Endothelial cell of umbilical vein (primary cell): ENCODE data around the gene MORC3. TPM values are rescaled to one million over a fixed set of nuclear protein-coding genes. Genes with fewer than 3 reads are reported as not detected.

Experiments used
- BruUV-seq: library from RNA; stranded (reverse); fragments of 400-500 nt; replicated peaks from 2 replicates; lab custom pipeline; 2021; lab: Mats Ljungman, UMichigan
- CTCF ChIA-PET: fragments of 300-600, 350-600 bp; sonication (Branson Sonifier 250); formaldehyde crosslinking; loops from one replicate; lab custom pipeline; 2021; ENCODE audit warnings: antibody characterized with exemption, inconsistent platforms; lab: Charles Lee
- POLR2A ChIA-PET: fragments of 300-600, 350-600 bp; sonication (Branson Sonifier 250); formaldehyde crosslinking; loops from one replicate; lab custom pipeline; 2021; ENCODE audit warnings: antibody characterized with exemption, inconsistent platforms; lab: Charles Lee
- DNase-seq: peaks from one replicate; pipeline ENCODE4 v3.0.0-alpha.2; 2011; ENCODE audit warnings: low read depth, low spot score
- FAIRE-seq: peaks from 2 replicates; lab custom pipeline; 2011; peaks lifted over from hg19 to GRCh38; lab: Jason Lieb, UNC
- H2AFZ ChIP-seq: 2 replicates; pipeline ENCODE4 v1.6.0; 2012; ENCODE audit warnings: low read depth, low read length, control low read depth, inconsistent platforms
- H3K27ac ChIP-seq: 2 replicates; pipeline ENCODE4 v1.5.1; 2011; ENCODE audit warnings: low read depth, mild to moderate bottlenecking, control low read depth, low read length, moderate library complexity; ENCODE audit not compliant: insufficient read depth
- H3K27me3 ChIP-seq, 2 experiments: 2 replicates each; pipeline versions ENCODE4 v1.6.0 to v1.6.1; 2011; ENCODE audit warnings: low read length in 2 of 2, mixed read lengths in 1 of 2; ENCODE audit not compliant: control insufficient read depth in 2 of 2, insufficient read depth in 2 of 2
- H3K36me3 ChIP-seq, 2 experiments: 2 replicates in 1 of 2; 3 replicates in 1 of 2; pipeline ENCODE4 v1.5.1; 2011; ENCODE audit warnings: low read length in 2 of 2, mild to moderate bottlenecking in 1 of 2, moderate library complexity in 1 of 2; ENCODE audit not compliant: control insufficient read depth in 2 of 2, insufficient read depth in 2 of 2; ENCODE audit errors: extremely low read depth in 1 of 2
- H3K4me1 ChIP-seq: 3 replicates; pipeline ENCODE4 v1.5.1; 2011; ENCODE audit warnings: mild to moderate bottlenecking, low read length; ENCODE audit not compliant: control insufficient read depth, insufficient read depth; ENCODE audit errors: extremely low read depth
- H3K4me2 ChIP-seq: 2 replicates; pipeline ENCODE4 v1.6.1; 2011; ENCODE audit warnings: low read length, control low read depth, mixed read lengths; ENCODE audit not compliant: insufficient read depth
- H3K4me3 ChIP-seq, 3 experiments: fragments of 200-600 bp in 1 of 3; sonication (generic), shearing (Covaris generic) in 1 of 3; replicated peaks in 1 of 3; 2 replicates each; pipeline ENCODE4 v1.5.1; 2011 to 2016; ENCODE audit warnings: control low read depth in 3 of 3, low read length in 3 of 3, mild to moderate bottlenecking in 2 of 3, inconsistent platforms in 1 of 3, low read depth in 1 of 3, moderate library complexity in 1 of 3; ENCODE audit not compliant: insufficient read depth in 1 of 3
- H3K79me2 ChIP-seq: 2 replicates; pipeline ENCODE4 v1.6.0; 2012; ENCODE audit warnings: low read length, inconsistent platforms; ENCODE audit not compliant: control insufficient read depth, insufficient read depth
- H3K9ac ChIP-seq: replicated peaks from 2 replicates; pipeline ENCODE3; 2011; ENCODE audit warnings: low read length, control low read depth; ENCODE audit not compliant: insufficient read depth; ENCODE audit errors: extremely low read depth
- H3K9me1 ChIP-seq: replicated peaks from 3 replicates; pipeline ENCODE4 v1.6.0; 2011; ENCODE audit warnings: mild to moderate bottlenecking, low read length; ENCODE audit not compliant: control insufficient read depth, insufficient read depth; ENCODE audit errors: extremely low read depth
- H3K9me3 ChIP-seq: replicated peaks from 2 replicates; pipeline ENCODE4 v1.5.1; 2012; ENCODE audit warnings: low read length, inconsistent platforms; ENCODE audit not compliant: control insufficient read depth, insufficient read depth
- H4K20me1 ChIP-seq: replicated peaks from 2 replicates; pipeline ENCODE3; 2011; ENCODE audit warnings: mild to moderate bottlenecking, low read length; ENCODE audit not compliant: control insufficient read depth, insufficient read depth; ENCODE audit errors: extremely low read depth
- CTCF ChIP-seq, 2 donors: IDR thresholded peaks; 1 replicate in 1 of 2; 2 replicates in 1 of 2; pipeline ENCODE4 v1.5.1; 2011; ENCODE audit warnings: low read length in 2 of 2, mild to moderate bottlenecking in 2 of 2, moderate library complexity in 2 of 2, control low read depth in 1 of 2, inconsistent platforms in 1 of 2, low read depth in 1 of 2; ENCODE audit not compliant: insufficient read depth in 1 of 2; ENCODE audit errors: extremely low read depth in 1 of 2
- EZH2 ChIP-seq: IDR thresholded peaks from 2 replicates; pipeline ENCODE4 v1.6.1; 2012; ENCODE audit warnings: borderline replicate concordance, low read depth, mild to moderate bottlenecking, moderate library complexity, low read length, inconsistent platforms; ENCODE audit not compliant: severe bottlenecking
- FOS ChIP-seq: IDR thresholded peaks from 2 replicates; pipeline ENCODE4 v1.6.1; 2011; ENCODE audit warnings: mild to moderate bottlenecking, low read length, moderate library complexity, borderline replicate concordance; ENCODE audit not compliant: insufficient read depth
- GATA2 ChIP-seq: IDR thresholded peaks from 2 replicates; pipeline ENCODE4 v1.7.0; 2011; ENCODE audit warnings: low read depth, mild to moderate bottlenecking, moderate library complexity, mixed read lengths, low read length; ENCODE audit not compliant: insufficient read length, insufficient read depth
- JUN ChIP-seq: IDR thresholded peaks from 2 replicates; pipeline ENCODE4 v1.6.1; 2011; ENCODE audit warnings: borderline replicate concordance, low read depth; ENCODE audit not compliant: insufficient read length, insufficient read depth
- MYC ChIP-seq: IDR thresholded peaks from one replicate; pipeline ENCODE4 v1.6.1; 2011; ENCODE audit warnings: mild to moderate bottlenecking, low read depth, low read length
- POLR2A ChIP-seq: IDR thresholded peaks from 2 replicates; pipeline ENCODE4 v1.6.1; 2012; ENCODE audit warnings: low read depth, mild to moderate bottlenecking, control low read depth, low read length
- POLR2AphosphoS5 ChIP-seq: IDR thresholded peaks from 2 replicates; pipeline ENCODE4 v1.6.1; 2012; ENCODE audit warnings: low read depth, mild to moderate bottlenecking, control low read depth, low read length, moderate library complexity; ENCODE audit not compliant: insufficient read depth
- dilution Hi-C: fragments of 300-500 bp; cut with MboI; formaldehyde crosslinking; loops from one replicate; pipeline ENCODE4 v1.15.0; 2019; ENCODE audit warnings: low sequenced_read_pairs; ENCODE audit not compliant: extremely low pct_ligation_motif_present
- intact Hi-C: fragments of 100-400 bp; cut with micrococcal nuclease; formaldehyde crosslinking; loops from one replicate; pipeline ENCODE4 v1.10.0; 2022
- polyA plus RNA-seq, 4 experiments: library from polyadenylated mRNA; depleted of rRNA in 3 of 4; stranded (reverse) in 3 of 4; unstranded in 1 of 4; fragments of >200 nt; gene quantifications; 2 replicates each; pipeline versions ENCODE4 v1.2.1 to v1.2.3, GENCODE V29; 2011 to 2012; ENCODE audit warnings: missing spikeins in 1 of 4
- total RNA-seq: library from RNA; stranded (reverse); gene quantifications from 2 replicates; pipeline ENCODE4 v1.2.3, GENCODE V29; 2021
- TF ChIP-seq, protein P1 (sequence below): IDR thresholded peaks from 2 replicates; pipeline ENCODE4 v1.6.1; 2011; ENCODE audit not compliant: insufficient read depth, insufficient read length

MORC3 gene
- total and polyA plus RNA-seq, 2 donors (not counting 3 experiments of a cell fraction or from before 2014, with no cell fraction given) = 7.3 to 25.3 TPM

DNA sequence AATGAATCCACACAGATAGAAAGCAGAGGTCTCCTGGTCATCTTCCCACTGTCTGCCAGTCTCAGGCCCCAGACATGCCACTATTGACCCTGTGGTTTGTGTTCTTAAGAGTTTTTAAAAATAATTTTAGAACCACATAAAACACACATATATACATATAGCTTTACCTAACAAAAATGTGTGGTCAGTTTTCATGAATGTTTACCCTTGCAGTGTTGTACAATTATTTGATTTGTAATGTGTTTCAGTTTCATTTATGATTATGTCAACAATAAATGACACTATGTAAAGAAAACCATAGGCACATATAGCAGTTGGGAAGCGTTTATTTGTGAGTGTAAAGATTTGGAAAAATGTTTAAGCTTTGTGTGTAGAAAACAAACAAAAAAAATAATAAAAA is 82.3 kb downstream of the MORC3 start:
- intact Hi-C loops (no loop called here), dilution Hi-C loops (no loop called here)
- Histone ChIP-seq H2AFZ (no peak overlapping the region), H3K4me3 (no peak overlapping the region), H4K20me1 (no peaks in the 10 kb centered on the region), H3K4me2 (no peak overlapping the region), H3K9me3 (no peaks in the 10 kb centered on the region), H3K79me2 (no peaks in the 10 kb centered on the region), H3K27ac (no peak overlapping the region), H3K9ac (no peak overlapping the region), H3K4me1 (no peaks in the 10 kb centered on the region), H3K9me1 (no peaks in the 10 kb centered on the region), H3K36me3 (no peaks in the 10 kb centered on the region), H3K27me3 (no peaks in the 10 kb centered on the region)
- DNase-seq = no peak
- TF ChIP-seq CTCF (IDR thresholded peaks at IDR 0.05; ENCODE audit: extremely low read depth in 1 of 2, insufficient read depth in 1 of 2, low read depth in 1 of 2, low read length in 2 of 2) = no peak
- no peak for TF ChIP-seq FOS
- TF ChIP-seq EZH2 = no peak
- TF ChIP-seq POLR2AphosphoS5 = no peak
- no peak for TF ChIP-seq GATA2
- CTCF ChIA-PET = interaction anchor here (0.8 to 1.6 kb wide), 4 partner anchors 11 to 17 kb away, joined by 3 to 6 read pairs (median 4); partner anchors contain the start of gene CHAF1B
- FAIRE-seq = no peak
- no TSS peak for BruUV-seq
- POLR2A ChIA-PET = no interaction called here

- H3K27ac ChIP-seq = no peak overlapping the region
- dilution Hi-C loops (no loop called here), intact Hi-C loops (no loop called here)
- peaks cover 4% of the 10 kb centered on the region for H3K4me1 ChIP-seq
- no peak for DNase-seq
- ChIA-PET POLR2A (no interaction called here), CTCF (interaction anchor here (0.6 kb wide), 1 partner anchor 104 kb away, joined by 3 read pairs; no protein-coding TSS in a partner anchor)
- no peaks in the 10 kb centered on the region for H4K20me1 ChIP-seq
- no peaks in the 10 kb centered on the region for H3K79me2 ChIP-seq
- H3K4me2 ChIP-seq = no peak overlapping the region
- no peak overlapping the region for H3K9ac ChIP-seq
- no peaks in the 10 kb centered on the region for H3K9me1 ChIP-seq
- no peaks in the 10 kb centered on the region for H3K36me3 ChIP-seq
- FAIRE-seq = no peak
- BruUV-seq = no TSS peak
- no peak overlapping the region for H3K4me3 ChIP-seq
- no peak overlapping the region for H2AFZ ChIP-seq
- no peaks in the 10 kb centered on the region for H3K27me3 ChIP-seq
- H3K9me3 ChIP-seq = no peaks in the 10 kb centered on the region
- no peak for TF ChIP-seq POLR2A
- no peak for TF ChIP-seq GATA2
- no peak for TF ChIP-seq POLR2AphosphoS5
- no peak for TF ChIP-seq CTCF (IDR thresholded peaks at IDR 0.05; ENCODE audit: extremely low read depth in 1 of 2, insufficient read depth in 1 of 2, low read depth in 1 of 2, low read length in 2 of 2)
- TF ChIP-seq EZH2 = no peak
- no peak for TF ChIP-seq MYC
- TF ChIP-seq JUN = no peak
- TF ChIP-seq FOS = no peak
- TF ChIP-seq, protein P1, sequence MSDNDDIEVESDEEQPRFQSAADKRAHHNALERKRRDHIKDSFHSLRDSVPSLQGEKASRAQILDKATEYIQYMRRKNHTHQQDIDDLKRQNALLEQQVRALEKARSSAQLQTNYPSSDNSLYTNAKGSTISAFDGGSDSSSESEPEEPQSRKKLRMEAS = no peak
Observed at GRCh38 chr21:36403713-36404112, 83.7 kb downstream of the MORC3 start.
